K562 (cell line): ENCODE results near the gene TFEB. TPM values are rescaled to one million over a fixed set of nuclear protein-coding genes. Genes with fewer than 3 reads are reported as not detected.

ENCODE experiments used
- BRD9 ChIP-seq: fragments of 450-650 bp; IDR thresholded peaks from 2 replicates; pipeline ENCODE4 v1.6.1; 2018; ENCODE audit warnings: low read depth; ENCODE audit not compliant: partially characterized antibody
- ESRRB ChIP-seq: fragments of 250-450 bp; sonication (Bioruptor Pico); IDR thresholded peaks from 2 replicates; pipeline ENCODE4 v1.5.0; 2020; ENCODE audit warnings: mild to moderate bottlenecking, moderate library complexity, borderline replicate concordance
- NCOA6 ChIP-seq: fragments of 450-650 bp; IDR thresholded peaks from 2 replicates; pipeline ENCODE4 v1.6.1; 2017; ENCODE audit warnings: mild to moderate bottlenecking
- NR4A1 ChIP-seq, 2 experiments: fragments of 250-450 bp in 1 of 2; fragments of 450-650 bp in 1 of 2; sonication (Bioruptor Pico) in 1 of 2; IDR thresholded peaks; 2 replicates each; pipeline versions ENCODE4 v1.4.0 to v1.6.1; 2016 to 2020; ENCODE audit warnings: mild to moderate bottlenecking in 2 of 2, missing compliant biosample characterization in 1 of 2, missing genetic modification characterization in 1 of 2, moderate library complexity in 1 of 2
- POLR2G ChIP-seq: fragments of 200-400 bp; formaldehyde crosslinking; IDR thresholded peaks from 2 replicates; pipeline ENCODE4 v1.6.1; 2017; ENCODE audit warnings: low read depth, mild to moderate bottlenecking, antibody characterized with exemption, low read length, moderate library complexity
- RBM17 ChIP-seq: fragments of 200-400 bp; formaldehyde crosslinking; IDR thresholded peaks from 2 replicates; pipeline ENCODE4 v1.6.1; 2017; ENCODE audit warnings: low read depth, mild to moderate bottlenecking, low read length, borderline replicate concordance
- RBM25 ChIP-seq: fragments of 200-400 bp; formaldehyde crosslinking; IDR thresholded peaks from 2 replicates; pipeline ENCODE4 v1.6.1; 2018; ENCODE audit warnings: low read length, low read depth, moderate library complexity; ENCODE audit not compliant: severe bottlenecking
- SAFB ChIP-seq: fragments of 200-400 bp; formaldehyde crosslinking; IDR thresholded peaks from 2 replicates; pipeline ENCODE4 v1.6.1; 2017; ENCODE audit warnings: low read depth, low read length, borderline replicate concordance
- SREBF1 ChIP-seq: fragments of 150-350 bp; IDR thresholded peaks from 2 replicates; pipeline ENCODE4 v1.6.1; 2014; ENCODE audit warnings: antibody characterized with exemption, low read depth, low read length, borderline replicate concordance
- STAT5A ChIP-seq: IDR thresholded peaks from 2 replicates; pipeline ENCODE4 v1.6.1; 2012; ENCODE audit warnings: low read length, inconsistent platforms, borderline replicate concordance
- TSC22D4 ChIP-seq: fragments of 450-650 bp; IDR thresholded peaks from 2 replicates; pipeline ENCODE4 v1.6.1; 2016; ENCODE audit warnings: missing genetic modification characterization, missing biosample characterization, control low read depth
- ZNF134 ChIP-seq: fragments of 250-450 bp; sonication (Bioruptor Pico); conservative IDR thresholded peaks from 2 replicates; pipeline ENCODE4 v1.4.0; 2020
- ZNF143 ChIP-seq: sonication (generic); formaldehyde crosslinking; IDR thresholded peaks from 2 replicates; pipeline ENCODE4 v1.9.0; 2022; ENCODE audit warnings: mild to moderate bottlenecking, missing genetic modification reagents
- ZNF146 ChIP-seq: IDR thresholded peaks from one replicate; pipeline ENCODE4 v1.6.1; 2018; ENCODE audit warnings: missing compliant biosample characterization; ENCODE audit not compliant: unreplicated experiment
- ZNF274 ChIP-seq: IDR thresholded peaks from 2 replicates; pipeline ENCODE4 v1.6.1; 2011; ENCODE audit warnings: low read depth, mild to moderate bottlenecking, low read length, moderate library complexity, borderline replicate concordance
- ZNF75A ChIP-seq: fragments of 450-650 bp; formaldehyde crosslinking; IDR thresholded peaks from 2 replicates; pipeline ENCODE4 v1.4.0; 2020; ENCODE audit warnings: mild to moderate bottlenecking
- polyA plus RNA-seq, 8 experiments: library from polyadenylated mRNA; depleted of rRNA in 4 of 8; stranded (reverse) in 5 of 8; unstranded in 3 of 8; fragments of >200 nt; fragmentation: Nextera tagmentation in 2 of 8; fragmentation: Illumina TruSeq in 1 of 8; extraction: Ambion mirVana in 2 of 8; extraction: Trizol in 1 of 8; gene quantifications; 2 replicates each; pipeline versions ENCODE4 v1.2.1 to v1.2.3, GENCODE V29; 2011 to 2014; ENCODE audit warnings: inconsistent platforms in 1 of 8, missing spikeins in 1 of 8
- total RNA-seq, 7 experiments: library from RNA; depleted of rRNA in 6 of 7; stranded (reverse); fragments of >200 nt in 6 of 7; fragmentation: Illumina TruSeq in 2 of 7; extraction: Trizol in 2 of 7; gene quantifications; 2 replicates each; pipeline versions ENCODE4 v1.2.1 to v1.2.3, GENCODE V29; 2011 to 2021; ENCODE audit warnings: low replicate concordance in 1 of 7
- TF ChIP-seq, protein P1 (sequence below): sonication (generic); formaldehyde crosslinking; IDR thresholded peaks from 2 replicates; pipeline ENCODE4 v1.8.0; 2022; ENCODE audit warnings: missing genetic modification reagents, mild to moderate bottlenecking, moderate library complexity, borderline replicate concordance
- TF ChIP-seq, protein P2 (sequence below): fragments of 450-650 bp; IDR thresholded peaks from 2 replicates; pipeline ENCODE4 v1.6.1; 2016; ENCODE audit warnings: mild to moderate bottlenecking, moderate library complexity

Gene TFEB
- total and polyA plus RNA-seq, 9 of the 15 experiments (the other 6 are each of a cell fraction or from before 2014, with no cell fraction given): 0.04 to 4.7 (median 2.0) TPM

DNA sequence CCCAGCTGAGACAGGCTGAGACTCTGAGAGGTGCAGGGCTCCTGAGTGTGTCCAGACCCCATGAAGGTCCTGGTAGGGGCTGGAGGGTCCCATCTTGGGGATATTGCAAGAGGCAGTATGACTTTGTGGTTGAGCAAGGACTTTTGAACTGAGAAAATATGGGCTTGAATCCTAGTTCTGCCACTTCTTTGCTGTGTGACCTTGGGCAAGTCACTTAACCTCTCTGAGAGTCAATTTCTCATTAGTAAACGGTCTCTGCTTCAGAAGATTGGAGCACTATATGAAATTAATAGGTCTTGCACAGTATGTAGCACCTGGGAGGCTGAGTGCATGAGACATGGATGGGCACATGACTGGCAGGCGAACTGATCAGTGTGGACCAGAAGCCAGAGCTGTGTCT is 42.7 kb downstream of the TFEB start (continued):
- TF ChIP-seq, protein P1, sequence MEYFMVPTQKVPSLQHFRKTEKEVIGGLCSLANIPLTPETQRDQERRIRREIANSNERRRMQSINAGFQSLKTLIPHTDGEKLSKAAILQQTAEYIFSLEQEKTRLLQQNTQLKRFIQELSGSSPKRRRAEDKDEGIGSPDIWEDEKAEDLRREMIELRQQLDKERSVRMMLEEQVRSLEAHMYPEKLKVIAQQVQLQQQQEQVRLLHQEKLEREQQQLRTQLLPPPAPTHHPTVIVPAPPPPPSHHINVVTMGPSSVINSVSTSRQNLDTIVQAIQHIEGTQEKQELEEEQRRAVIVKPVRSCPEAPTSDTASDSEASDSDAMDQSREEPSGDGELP (CRISPR knock-in tag): no peak
- TF ChIP-seq ESRRB (CRISPR knock-in tag) (no peak), SREBF1 (no peak), NCOA6 (no peak), ZNF75A (CRISPR knock-in tag) (no peak), RBM25 (peak; percentile 93), ZNF143 (CRISPR knock-in tag) (no peak), STAT5A (no peak), ZNF146 (CRISPR knock-in tag) (no peak), NR4A1 (CRISPR knock-in tag; IDR thresholded peaks at IDR 0.05) (no peak), NR4A1 (tag; IDR thresholded peaks at IDR 0.05) (no peak), BRD9 (peak; percentile 31), ZNF134 (CRISPR knock-in tag) (no peak), SAFB (no peak), ZNF274 (no peak), TSC22D4 (tag) (no peak), RBM17 (no peak), POLR2G (no peak)
- TF ChIP-seq, protein P2, sequence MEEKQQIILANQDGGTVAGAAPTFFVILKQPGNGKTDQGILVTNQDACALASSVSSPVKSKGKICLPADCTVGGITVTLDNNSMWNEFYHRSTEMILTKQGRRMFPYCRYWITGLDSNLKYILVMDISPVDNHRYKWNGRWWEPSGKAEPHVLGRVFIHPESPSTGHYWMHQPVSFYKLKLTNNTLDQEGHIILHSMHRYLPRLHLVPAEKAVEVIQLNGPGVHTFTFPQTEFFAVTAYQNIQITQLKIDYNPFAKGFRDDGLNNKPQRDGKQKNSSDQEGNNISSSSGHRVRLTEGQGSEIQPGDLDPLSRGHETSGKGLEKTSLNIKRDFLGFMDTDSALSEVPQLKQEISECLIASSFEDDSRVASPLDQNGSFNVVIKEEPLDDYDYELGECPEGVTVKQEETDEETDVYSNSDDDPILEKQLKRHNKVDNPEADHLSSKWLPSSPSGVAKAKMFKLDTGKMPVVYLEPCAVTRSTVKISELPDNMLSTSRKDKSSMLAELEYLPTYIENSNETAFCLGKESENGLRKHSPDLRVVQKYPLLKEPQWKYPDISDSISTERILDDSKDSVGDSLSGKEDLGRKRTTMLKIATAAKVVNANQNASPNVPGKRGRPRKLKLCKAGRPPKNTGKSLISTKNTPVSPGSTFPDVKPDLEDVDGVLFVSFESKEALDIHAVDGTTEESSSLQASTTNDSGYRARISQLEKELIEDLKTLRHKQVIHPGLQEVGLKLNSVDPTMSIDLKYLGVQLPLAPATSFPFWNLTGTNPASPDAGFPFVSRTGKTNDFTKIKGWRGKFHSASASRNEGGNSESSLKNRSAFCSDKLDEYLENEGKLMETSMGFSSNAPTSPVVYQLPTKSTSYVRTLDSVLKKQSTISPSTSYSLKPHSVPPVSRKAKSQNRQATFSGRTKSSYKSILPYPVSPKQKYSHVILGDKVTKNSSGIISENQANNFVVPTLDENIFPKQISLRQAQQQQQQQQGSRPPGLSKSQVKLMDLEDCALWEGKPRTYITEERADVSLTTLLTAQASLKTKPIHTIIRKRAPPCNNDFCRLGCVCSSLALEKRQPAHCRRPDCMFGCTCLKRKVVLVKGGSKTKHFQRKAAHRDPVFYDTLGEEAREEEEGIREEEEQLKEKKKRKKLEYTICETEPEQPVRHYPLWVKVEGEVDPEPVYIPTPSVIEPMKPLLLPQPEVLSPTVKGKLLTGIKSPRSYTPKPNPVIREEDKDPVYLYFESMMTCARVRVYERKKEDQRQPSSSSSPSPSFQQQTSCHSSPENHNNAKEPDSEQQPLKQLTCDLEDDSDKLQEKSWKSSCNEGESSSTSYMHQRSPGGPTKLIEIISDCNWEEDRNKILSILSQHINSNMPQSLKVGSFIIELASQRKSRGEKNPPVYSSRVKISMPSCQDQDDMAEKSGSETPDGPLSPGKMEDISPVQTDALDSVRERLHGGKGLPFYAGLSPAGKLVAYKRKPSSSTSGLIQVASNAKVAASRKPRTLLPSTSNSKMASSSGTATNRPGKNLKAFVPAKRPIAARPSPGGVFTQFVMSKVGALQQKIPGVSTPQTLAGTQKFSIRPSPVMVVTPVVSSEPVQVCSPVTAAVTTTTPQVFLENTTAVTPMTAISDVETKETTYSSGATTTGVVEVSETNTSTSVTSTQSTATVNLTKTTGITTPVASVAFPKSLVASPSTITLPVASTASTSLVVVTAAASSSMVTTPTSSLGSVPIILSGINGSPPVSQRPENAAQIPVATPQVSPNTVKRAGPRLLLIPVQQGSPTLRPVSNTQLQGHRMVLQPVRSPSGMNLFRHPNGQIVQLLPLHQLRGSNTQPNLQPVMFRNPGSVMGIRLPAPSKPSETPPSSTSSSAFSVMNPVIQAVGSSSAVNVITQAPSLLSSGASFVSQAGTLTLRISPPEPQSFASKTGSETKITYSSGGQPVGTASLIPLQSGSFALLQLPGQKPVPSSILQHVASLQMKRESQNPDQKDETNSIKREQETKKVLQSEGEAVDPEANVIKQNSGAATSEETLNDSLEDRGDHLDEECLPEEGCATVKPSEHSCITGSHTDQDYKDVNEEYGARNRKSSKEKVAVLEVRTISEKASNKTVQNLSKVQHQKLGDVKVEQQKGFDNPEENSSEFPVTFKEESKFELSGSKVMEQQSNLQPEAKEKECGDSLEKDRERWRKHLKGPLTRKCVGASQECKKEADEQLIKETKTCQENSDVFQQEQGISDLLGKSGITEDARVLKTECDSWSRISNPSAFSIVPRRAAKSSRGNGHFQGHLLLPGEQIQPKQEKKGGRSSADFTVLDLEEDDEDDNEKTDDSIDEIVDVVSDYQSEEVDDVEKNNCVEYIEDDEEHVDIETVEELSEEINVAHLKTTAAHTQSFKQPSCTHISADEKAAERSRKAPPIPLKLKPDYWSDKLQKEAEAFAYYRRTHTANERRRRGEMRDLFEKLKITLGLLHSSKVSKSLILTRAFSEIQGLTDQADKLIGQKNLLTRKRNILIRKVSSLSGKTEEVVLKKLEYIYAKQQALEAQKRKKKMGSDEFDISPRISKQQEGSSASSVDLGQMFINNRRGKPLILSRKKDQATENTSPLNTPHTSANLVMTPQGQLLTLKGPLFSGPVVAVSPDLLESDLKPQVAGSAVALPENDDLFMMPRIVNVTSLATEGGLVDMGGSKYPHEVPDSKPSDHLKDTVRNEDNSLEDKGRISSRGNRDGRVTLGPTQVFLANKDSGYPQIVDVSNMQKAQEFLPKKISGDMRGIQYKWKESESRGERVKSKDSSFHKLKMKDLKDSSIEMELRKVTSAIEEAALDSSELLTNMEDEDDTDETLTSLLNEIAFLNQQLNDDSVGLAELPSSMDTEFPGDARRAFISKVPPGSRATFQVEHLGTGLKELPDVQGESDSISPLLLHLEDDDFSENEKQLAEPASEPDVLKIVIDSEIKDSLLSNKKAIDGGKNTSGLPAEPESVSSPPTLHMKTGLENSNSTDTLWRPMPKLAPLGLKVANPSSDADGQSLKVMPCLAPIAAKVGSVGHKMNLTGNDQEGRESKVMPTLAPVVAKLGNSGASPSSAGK: no peak
